MM.1S (cell line): Measurements from ENCODE around the gene BLOC1S1.

Source experiments
- DNase-seq: peaks from one replicate; pipeline ENCODE4 v3.0.0-alpha.2; 2015
- H2AFZ ChIP-seq: fragments of 300-600 bp; sonication (generic); 2 replicates; pipeline ENCODE4 v1.6.0; 2016; ENCODE audit warnings: antibody characterized with exemption, low read length
- H3F3A ChIP-seq: fragments of 300-600 bp; sonication (generic); 2 replicates; pipeline ENCODE4 v1.6.1; 2016; ENCODE audit warnings: mild to moderate bottlenecking, antibody characterized with exemption, low read length, moderate library complexity, mixed read lengths; ENCODE audit not compliant: insufficient read depth
- H3K27ac ChIP-seq: fragments of 300-600 bp; sonication (generic); 2 replicates; pipeline ENCODE4 v1.5.1; 2016; ENCODE audit warnings: mild to moderate bottlenecking, low read length
- H3K27me3 ChIP-seq: fragments of 300-600 bp; sonication (generic); replicated peaks from 2 replicates; pipeline ENCODE4 v1.6.0; 2016; ENCODE audit warnings: low read length; ENCODE audit not compliant: insufficient read depth
- H3K36me3 ChIP-seq: fragments of 300-600 bp; sonication (generic); replicated peaks from 2 replicates; pipeline ENCODE4 v1.6.1; 2016; ENCODE audit warnings: mild to moderate bottlenecking, low read length, mixed read lengths; ENCODE audit not compliant: insufficient read depth
- H3K4me1 ChIP-seq: fragments of 300-600 bp; sonication (generic); 2 replicates; pipeline ENCODE4 v1.6.1; 2016; ENCODE audit warnings: low read length, mixed read lengths
- H3K4me2 ChIP-seq: fragments of 300-600 bp; sonication (generic); 2 replicates; pipeline ENCODE4 v1.6.0; 2016; ENCODE audit warnings: low read depth, low read length
- H3K4me3 ChIP-seq: fragments of 300-600 bp; sonication (generic); 2 replicates; pipeline ENCODE4 v1.5.1; 2016; ENCODE audit warnings: low read length, mixed read lengths
- H3K79me2 ChIP-seq: fragments of 300-600 bp; sonication (generic); 2 replicates; pipeline ENCODE4 v1.6.1; 2016; ENCODE audit warnings: mixed run types, low read length, mixed read lengths
- H3K9ac ChIP-seq: fragments of 300-600 bp; sonication (generic); 2 replicates; pipeline ENCODE4 v1.6.1; 2016; ENCODE audit warnings: low read length, mixed read lengths
- H3K9me2 ChIP-seq: fragments of 300-600 bp; sonication (generic); replicated peaks from 2 replicates; pipeline ENCODE4 v1.6.1; 2016; ENCODE audit warnings: mild to moderate bottlenecking, low read length, mixed read lengths; ENCODE audit not compliant: insufficient read depth
- H3K9me3 ChIP-seq: fragments of 300-600 bp; sonication (generic); replicated peaks from 2 replicates; pipeline ENCODE4 v1.6.1; 2016; ENCODE audit warnings: mild to moderate bottlenecking, low read length, mixed read lengths; ENCODE audit not compliant: insufficient read depth
- H4K20me1 ChIP-seq: fragments of 300-600 bp; sonication (generic); 2 replicates; pipeline ENCODE4 v1.6.1; 2016; ENCODE audit warnings: mild to moderate bottlenecking, low read length, moderate library complexity, mixed read lengths; ENCODE audit not compliant: insufficient read depth
- CTCF ChIP-seq: fragments of 300-600 bp; sonication (generic); IDR thresholded peaks from 2 replicates; pipeline ENCODE4 v1.5.1; 2016; ENCODE audit warnings: antibody characterized with exemption, low read length, mixed read lengths
- EZH2 ChIP-seq: fragments of 300-600 bp; sonication (generic); optimal IDR thresholded peaks from 2 replicates; pipeline ENCODE3; 2017; ENCODE audit warnings: low read depth, mild to moderate bottlenecking, antibody characterized with exemption, low read length, mixed read lengths
- EZH2phosphoT487 ChIP-seq: fragments of 300-600 bp; sonication (generic); IDR thresholded peaks from 2 replicates; pipeline ENCODE4 v1.6.1; 2018; ENCODE audit warnings: antibody characterized with exemption, low read length

Gene BLOC1S1

DNA sequence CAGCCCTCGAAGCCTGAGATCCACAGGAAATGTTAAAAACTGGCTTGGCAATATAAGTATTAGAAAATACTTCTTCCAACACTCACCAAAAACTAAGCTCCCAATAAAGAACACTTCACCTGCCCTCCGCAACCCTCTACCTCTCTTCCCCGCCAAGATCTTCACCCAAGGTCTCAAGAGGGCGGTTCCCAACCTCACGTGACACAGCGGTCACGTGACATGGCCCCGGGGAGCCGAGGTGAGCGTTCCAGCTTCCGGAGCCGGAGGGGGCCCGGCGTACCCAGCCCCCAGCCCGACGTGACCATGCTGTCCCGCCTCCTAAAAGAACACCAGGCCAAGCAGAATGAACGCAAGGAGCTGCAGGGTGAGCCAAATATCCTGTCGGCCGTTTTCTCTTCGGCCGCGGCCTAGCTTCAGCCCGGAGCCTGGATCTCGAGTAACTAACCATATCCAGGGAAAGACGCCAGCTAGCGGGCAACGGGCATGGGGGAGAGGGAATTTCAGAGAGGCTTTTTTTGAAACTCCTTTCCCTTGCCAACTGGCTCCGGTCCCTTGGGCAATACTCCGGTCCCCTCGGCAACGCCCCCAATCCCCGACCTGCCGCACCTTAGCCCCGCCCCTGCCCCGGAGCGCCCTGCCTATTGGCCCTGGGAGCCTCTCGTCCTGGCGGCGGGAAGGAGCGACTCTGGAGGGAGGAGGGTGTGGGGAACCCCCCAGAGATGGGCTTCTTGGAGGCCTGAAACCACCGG lies at the start of gene BLOC1S1:
TSS of gene BLOC1S1 (plus strand) at position 214 of the 749 bp plus-strand sequence. CDS start at position 220, 6 bp downstream.
- Histone ChIP-seq H3K79me2 (peaks cover 21% of the 10 kb centered on the region), H4K20me1 (no peaks in the 10 kb centered on the region), H3K4me1 (peaks cover 16% of the 10 kb centered on the region), H3K9ac (peak within 1 kb of the TSS; percentile 73), H3K27me3 (peaks cover 20% of the 10 kb centered on the region; the same call in 1 of the 2 replicates), H2AFZ (peak within 1 kb of the TSS; percentile 95), H3K27ac (peak within 1 kb of the TSS; percentile 72; the same call in 1 of the 2 replicates), H3K4me3 (peak within 1 kb of the TSS; percentile 74), H3K36me3 (no peaks in the 10 kb centered on the region), H3K9me3 (no peaks in the 10 kb centered on the region), H3K9me2 (no peaks in the 10 kb centered on the region), H3K4me2 (peak within 1 kb of the TSS; percentile 76), H3F3A (peaks cover 10% of the 10 kb centered on the region; the same call in 1 of the 2 replicates)
- TF ChIP-seq EZH2phosphoT487 (no peak), EZH2 (no peak), CTCF (no peak)
- peak; percentile 95 for DNase-seq

- TF ChIP-seq CTCF (no peak), EZH2 (no peak), EZH2phosphoT487 (no peak)
- H3K4me3 ChIP-seq: no peak overlapping the region
These were observed 49.3 kb upstream of the BLOC1S1 start for GRCh38 chr12:55666508-55666907.

GRCh38 chr12:55670276-55670675 lies 45.6 kb upstream of the BLOC1S1 start:
- H3K9me3 ChIP-seq: no peaks in the 10 kb centered on the region
- H3K36me3 ChIP-seq: no peaks in the 10 kb centered on the region
- no peaks in the 10 kb centered on the region for H3K27me3 ChIP-seq
- H3K9me2 ChIP-seq: no peaks in the 10 kb centered on the region
- no peak for TF ChIP-seq EZH2
- TF ChIP-seq CTCF: no peak
- no peak for TF ChIP-seq EZH2phosphoT487
- no peak for DNase-seq
- no peaks in the 10 kb centered on the region for H3K4me1 ChIP-seq
- H3K9ac ChIP-seq: no peak overlapping the region
- H3K4me3 ChIP-seq: no peak overlapping the region
- H3K27ac ChIP-seq: no peak overlapping the region
- no peaks in the 10 kb centered on the region for H3K79me2 ChIP-seq
- no peaks in the 10 kb centered on the region for H4K20me1 ChIP-seq
- H3F3A ChIP-seq: no peaks in the 10 kb centered on the region
- H2AFZ ChIP-seq: no peak overlapping the region
- H3K4me2 ChIP-seq: no peak overlapping the region

More at GRCh38 chr12:55666508-55666907, 49.3 kb upstream of the BLOC1S1 start:
- H3K9me2 ChIP-seq: no peaks in the 10 kb centered on the region
- no peak for DNase-seq
- no peaks in the 10 kb centered on the region for H4K20me1 ChIP-seq
- no peak overlapping the region for H3K9ac ChIP-seq
- H3K79me2 ChIP-seq: no peaks in the 10 kb centered on the region
- no peaks in the 10 kb centered on the region for H3K36me3 ChIP-seq
- H2AFZ ChIP-seq: no peak overlapping the region
- H3K4me1 ChIP-seq: no peaks in the 10 kb centered on the region
- H3K9me3 ChIP-seq: no peaks in the 10 kb centered on the region
- H3F3A ChIP-seq: no peaks in the 10 kb centered on the region
- H3K27ac ChIP-seq: no peak overlapping the region
- H3K27me3 ChIP-seq: no peaks in the 10 kb centered on the region
- H3K4me2 ChIP-seq: no peak overlapping the region
